Measurements from ENCODE around the gene ZNF215.

DNA sequence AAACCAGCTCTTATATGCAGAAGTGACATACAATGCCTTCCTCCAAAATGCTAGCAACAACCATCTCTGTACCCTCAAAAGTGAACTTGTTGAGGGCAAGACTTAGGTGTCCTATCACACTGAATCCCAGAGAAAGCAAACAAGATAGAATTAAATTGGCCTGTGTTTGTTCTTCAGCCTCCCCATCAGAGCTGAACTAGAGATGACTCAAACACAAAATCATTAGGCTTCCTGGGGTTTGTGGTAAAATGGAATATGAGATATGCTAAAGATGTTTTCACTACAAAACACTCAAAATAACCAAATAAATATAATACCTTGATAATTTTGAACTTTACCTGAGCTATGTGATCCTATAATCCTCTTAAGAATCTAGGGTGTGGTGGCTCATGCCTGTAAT lies 62.3 kb downstream of the ZNF215 start:
- no peak for TF ChIP-seq EZH2 (IDR thresholded peaks at IDR 0.05; ENCODE audit: borderline replicate concordance, low read length)
- TF ChIP-seq, protein P1, sequence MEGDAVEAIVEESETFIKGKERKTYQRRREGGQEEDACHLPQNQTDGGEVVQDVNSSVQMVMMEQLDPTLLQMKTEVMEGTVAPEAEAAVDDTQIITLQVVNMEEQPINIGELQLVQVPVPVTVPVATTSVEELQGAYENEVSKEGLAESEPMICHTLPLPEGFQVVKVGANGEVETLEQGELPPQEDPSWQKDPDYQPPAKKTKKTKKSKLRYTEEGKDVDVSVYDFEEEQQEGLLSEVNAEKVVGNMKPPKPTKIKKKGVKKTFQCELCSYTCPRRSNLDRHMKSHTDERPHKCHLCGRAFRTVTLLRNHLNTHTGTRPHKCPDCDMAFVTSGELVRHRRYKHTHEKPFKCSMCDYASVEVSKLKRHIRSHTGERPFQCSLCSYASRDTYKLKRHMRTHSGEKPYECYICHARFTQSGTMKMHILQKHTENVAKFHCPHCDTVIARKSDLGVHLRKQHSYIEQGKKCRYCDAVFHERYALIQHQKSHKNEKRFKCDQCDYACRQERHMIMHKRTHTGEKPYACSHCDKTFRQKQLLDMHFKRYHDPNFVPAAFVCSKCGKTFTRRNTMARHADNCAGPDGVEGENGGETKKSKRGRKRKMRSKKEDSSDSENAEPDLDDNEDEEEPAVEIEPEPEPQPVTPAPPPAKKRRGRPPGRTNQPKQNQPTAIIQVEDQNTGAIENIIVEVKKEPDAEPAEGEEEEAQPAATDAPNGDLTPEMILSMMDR (conservative IDR thresholded peaks at IDR 0.05 in 1 of 2, IDR thresholded peaks at IDR 0.05 in 1 of 2; ENCODE audit: extremely low read depth in 1 of 2, insufficient read depth in 1 of 2, low read depth in 1 of 2, low read length in 2 of 2), result no peak

All from mammary epithelial cell (primary cell).